ENCODE data around the gene SLC25A36.
"Not testable (repeated sequence)": the region's sequence is repeated elsewhere in the genome, so short reads cannot be mapped to it uniquely, and the experiment has no call there.

Gene SLC25A36

DNA sequence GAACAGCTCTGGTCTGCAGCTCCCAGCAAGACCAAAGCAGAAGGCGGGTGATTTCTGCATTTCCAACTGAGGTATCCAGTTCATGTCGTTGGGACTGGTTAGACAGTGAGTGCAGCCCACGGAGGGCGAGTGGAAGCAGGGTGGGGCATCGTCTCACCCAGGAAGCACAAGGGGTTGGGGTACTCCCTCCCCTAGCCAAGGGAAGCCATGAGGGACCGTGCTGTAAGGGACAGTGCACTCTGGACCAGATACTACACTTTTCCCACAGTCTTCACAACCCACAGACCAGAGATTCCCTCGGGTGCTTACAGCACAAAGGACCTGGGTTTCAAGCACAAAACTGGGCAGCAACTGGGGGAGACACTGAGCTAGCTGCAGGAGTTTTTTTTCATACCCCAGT, 8.5 kb upstream of the SLC25A36 start:
- no peak for DNase-seq

DNA sequence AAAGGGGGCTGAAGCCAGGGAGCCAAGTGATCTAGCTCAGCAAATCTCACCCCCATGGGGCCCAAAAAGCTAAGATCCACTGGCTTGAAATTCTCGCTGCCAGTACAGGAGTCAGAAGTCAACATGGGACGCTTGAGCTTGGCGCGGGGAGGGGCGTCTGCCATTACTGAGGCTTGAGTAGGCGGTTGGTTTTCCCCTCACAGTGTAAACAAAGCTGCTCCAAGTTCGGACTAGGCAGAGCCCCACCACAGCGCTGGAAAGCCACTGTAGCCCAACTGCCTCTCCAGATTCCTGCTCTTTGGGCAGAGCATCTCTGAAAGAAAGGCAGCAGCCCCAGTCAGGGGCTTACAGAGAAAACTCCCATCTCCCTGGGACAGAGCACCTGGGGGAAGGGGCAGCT, 8.1 kb upstream of the SLC25A36 start:
- no peak for DNase-seq

DNA sequence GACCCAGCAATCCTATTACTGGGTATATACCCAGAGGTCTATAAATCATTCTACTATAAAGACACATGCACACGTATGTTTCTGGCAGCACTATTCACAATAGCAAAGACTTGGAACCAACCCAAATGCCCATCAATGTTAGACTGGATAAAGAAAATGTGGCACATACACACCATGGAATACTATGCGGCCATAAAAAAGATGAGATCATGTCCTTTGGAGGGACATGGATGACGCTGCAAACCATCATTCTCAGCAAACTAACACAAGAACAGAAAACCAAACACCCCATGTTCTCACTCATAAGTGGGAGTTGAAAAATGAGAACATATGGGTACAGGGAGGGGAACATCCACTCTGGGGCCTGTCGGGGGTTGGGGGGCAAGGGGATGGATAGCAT, 2.3 kb upstream of the SLC25A36 start:
- DNase-seq = not testable (repeated sequence)

DNA sequence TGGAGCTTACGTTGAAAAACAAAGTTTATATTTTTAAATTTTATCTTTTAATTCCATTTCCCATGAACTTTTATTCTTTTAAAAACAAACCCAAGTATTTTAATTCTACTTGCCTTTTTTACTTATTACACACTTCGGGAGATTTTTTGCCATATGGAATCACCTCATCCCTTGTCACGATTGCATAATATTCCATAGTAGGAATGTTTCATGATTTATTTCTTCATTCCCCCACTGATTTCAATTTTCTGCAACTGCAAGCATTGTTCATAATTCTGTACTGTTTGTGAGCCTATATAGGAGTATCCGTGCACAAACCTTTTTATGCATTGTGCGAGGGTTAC, 574 bp upstream of the SLC25A36 start:
- DNase-seq = no peak

DNA sequence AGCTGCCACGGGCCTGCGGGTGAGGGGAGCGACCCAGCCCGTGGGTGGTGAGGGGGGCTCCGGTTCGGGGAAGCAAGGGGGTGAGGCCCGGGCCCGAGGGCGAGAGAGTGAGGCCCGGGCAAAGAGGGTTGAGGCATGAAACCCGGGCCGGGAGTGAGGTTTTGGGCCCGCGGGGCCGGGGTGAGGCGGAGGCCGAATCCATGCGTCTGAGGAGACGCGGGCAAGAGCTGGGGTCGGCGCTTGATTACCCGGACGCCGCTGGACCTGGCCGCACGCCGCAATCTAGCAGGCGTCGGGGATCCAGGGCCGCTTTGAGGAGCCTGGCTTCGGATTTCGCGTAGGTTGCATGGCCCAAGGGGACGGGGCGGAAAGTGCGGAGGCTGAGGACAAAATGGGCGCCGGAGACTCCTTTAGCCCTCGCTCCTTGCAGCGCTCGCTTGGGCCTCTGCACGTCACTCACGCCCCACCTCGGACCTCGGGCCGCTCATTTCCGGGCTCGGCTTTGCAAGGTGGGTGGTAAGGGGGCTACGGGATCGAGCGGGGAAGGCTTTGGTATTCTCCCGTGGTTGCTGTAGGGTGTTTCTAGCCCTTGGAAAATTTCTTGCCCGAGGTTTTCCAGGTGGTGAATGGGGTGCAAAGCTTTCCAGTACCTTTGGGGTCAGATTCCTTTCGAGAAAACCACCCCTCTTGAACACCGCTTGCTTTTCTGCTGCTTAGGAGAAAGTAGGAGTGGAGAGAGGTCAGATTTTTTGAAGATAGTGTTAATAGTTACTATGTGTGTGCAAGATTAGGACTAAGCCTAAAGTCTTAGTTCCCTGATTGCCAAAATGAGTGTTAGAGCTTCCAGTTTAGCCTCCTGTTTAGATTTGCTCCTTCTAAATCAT, 827 bp downstream of the SLC25A36 start:
- no peak for DNase-seq

DNA sequence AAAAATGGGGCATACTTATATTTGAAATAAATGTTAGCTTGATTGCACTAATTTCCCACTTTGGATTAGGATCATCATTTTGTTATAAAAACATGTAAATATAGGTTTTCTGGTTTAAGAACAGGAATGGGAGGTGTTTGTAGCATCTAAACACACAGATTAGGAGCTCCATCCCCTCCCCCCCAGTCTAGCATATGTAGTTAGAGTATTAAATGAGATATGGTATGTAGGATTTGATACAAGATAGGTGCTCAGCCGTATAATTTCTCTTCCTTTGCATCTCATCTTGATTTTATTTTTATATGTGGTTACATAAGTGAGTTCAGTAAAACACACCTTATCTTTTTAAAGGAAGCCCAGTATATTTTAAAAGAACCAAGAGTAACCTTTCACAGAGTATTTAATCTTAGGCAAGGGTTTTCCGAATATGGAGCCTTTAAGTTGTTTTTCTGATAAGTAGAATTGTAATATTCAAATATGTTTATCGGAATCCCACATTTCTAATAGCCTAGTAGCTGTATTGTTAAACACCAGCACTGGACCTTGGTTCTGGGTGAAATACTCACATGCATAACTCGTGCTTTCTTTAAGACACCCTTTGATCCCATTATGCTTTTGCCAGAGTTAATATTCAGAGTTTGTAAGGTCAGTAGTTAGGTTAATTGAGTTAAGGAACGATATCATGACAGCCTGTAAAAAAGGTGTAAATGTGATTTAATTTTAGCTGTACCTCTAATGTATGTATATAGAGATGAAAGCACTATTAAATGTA, 2.3 kb downstream of the SLC25A36 start:
- no peak for DNase-seq

DNA sequence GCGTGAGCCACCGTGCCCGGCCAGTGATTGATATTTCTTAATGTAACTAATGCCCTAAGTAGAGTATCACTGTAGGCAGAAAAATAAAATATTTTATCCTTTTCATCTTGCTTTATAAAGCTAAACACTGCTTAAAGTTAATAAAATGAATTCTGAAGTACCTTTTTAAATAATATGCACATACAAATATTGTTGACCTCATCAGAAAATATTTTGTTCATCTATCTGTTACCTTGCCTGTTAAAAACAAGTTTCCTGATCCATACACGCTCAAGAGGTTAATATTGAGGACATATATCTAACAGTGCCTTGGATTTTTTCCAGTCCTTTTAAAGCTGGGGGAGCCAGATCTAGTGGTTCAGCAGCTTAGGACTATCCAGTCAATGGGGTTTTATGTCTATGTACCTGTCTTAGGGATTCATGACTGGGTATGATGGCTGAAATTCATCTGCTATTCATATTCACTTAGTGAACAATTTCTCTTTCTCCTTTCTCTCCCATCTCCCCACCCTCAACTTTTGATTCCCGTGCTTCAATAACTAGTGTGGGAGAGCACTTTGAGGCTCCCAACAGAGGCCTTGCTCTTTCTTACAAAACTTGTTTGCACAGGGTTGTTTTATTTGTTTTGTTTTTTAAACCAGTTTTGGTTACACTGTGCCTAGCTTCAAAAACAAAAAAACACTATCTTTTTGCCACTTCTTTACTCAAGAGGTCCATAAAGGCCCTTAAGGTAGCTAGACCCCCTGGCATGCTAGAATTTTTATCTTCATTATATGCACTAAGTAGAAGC, 7.0 kb downstream of the SLC25A36 start:
- DNase-seq = no peak

DNA sequence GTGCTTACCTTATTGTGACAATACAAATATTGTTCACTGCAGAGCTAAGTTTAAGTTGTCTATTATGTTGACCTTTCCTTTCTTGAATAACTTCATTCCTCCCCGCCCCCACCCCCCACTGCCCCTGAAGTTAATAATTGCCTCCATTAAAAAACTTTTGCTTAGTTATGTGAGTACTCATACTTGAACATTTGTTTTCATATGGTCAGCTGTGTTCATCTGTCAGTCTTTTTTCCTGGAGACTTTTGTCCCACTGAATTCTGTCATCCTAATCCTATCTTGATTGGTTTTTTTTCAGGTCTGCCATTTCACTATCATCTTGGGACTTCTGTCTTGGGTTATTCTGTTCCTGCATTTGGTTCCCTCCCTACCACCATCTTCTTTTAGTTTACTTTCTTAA, 8.5 kb downstream of the SLC25A36 start:
- DNase-seq = no peak

DNA sequence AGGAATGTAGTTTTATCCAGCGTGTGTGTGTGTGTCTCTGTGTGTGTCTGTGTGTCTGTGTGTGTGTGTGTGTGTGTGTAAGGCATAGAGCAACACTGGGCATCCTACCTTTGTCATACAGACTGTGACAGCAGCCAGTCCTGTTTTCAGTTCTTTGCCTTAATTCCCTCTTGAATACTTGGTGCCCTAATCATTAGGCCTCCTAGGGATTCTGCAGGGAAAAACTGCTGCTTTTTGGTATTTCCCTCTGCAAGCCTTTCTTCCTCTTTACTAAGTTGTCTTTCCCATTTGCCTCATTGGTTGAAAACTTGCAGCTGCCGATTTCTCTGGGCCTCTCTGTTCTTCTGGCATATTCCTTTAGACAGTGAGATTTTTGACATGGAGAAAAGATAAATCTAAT, 9.2 kb downstream of the SLC25A36 start:
- no peak for DNase-seq

DNA sequence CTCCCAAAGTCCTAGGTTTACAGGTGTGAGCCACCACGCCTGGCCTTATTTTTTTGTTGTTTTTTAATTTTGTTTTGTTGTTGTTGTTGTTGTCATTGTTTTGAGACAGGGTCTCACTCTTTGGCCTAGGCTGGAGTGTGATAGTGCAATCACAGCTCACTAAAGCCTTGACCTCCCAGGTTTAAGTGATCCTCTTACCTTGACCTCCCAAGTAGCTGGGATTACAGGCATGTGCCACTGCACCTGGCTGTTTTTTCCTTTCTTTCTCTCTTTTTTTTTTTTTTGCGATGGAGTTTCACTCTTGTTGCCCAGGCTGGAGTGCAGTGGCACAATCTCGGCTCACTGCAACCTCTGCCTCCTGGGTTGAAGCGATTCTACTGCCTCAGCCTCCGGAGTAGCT, 10.1 kb downstream of the SLC25A36 start:
- DNase-seq = not testable (repeated sequence)

DNA sequence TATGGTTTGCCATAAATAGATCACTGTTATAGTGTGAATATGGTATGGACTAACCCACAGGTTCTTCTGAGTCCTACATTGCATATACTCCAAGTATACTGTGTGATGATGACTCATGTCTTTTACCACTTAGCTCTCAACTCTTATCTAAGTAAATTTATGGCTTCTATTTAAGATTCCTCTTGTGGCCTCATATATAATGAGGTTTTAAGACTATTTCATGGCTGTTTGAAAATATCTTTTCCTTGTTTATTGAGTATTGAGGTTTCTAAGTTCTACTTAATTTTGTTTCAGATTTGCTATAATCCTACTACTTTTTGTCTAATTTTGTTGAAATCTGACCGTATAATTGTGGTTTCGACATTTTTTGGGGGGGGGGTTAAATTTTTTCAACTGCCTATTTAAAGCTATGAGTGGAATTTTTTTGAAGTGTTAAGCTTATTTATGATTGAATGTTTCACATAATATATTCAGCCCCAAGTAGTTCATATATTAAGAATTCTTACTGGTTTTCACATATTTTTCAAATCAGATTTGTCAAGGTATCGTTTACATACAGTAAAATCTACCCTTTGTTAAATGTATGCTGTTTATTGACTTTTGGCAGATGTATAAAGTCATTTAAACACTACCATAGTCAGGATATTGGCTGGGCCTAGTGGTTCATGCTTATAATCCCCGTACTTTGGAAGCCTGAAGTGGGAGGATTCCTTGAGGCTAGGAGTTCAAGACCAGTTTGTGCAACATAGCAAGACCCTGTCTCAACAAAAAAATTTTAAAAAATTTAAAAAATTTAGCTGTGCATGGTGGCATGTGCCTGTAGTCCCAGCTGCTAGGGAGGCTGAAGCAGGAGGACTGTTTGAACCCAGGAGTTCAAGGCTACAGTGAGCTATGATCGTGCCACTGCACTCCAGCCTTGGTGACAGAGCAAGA, 11.7 kb downstream of the SLC25A36 start:
- DNase-seq = no peak

DNA sequence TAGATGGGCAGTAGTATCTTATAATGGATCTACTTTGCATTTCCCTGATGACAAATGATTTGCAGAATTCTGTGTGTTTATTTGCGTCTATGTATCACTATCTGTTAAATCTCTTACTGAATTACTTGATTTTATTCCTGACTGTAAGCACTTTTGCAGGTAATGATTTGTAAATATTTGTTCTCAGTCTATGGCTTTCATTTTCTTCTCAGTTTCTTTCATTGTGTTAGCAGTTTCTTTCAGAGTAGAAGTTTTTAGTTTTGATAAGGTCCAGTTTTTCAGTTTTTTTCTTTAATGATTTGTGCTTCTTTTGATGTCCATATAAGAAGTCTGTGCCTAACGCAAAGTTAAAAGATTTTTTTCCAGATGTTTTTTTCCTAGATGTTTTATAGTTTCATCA, 12.9 kb downstream of the SLC25A36 start:
- no peak for DNase-seq

DNA sequence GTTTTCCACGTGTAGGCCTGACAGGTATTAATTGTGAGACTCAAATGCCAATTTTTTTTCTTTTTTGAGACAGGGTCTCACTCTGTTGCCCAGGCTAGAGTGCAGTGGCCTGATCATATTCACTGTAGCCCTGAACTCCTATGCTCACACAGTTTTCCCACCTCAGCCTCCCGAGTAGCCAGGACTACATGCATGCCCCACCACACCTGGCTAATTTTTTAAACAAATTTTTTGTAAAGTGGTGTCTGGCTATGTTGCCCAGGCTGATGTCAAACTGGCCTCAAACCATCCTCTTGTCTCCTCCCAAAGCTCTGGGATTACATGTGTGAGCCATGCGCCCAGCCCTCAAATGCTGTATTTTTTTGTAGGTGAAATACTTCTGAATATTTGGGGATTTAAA, 14.0 kb downstream of the SLC25A36 start:
- no peak for DNase-seq

DNA sequence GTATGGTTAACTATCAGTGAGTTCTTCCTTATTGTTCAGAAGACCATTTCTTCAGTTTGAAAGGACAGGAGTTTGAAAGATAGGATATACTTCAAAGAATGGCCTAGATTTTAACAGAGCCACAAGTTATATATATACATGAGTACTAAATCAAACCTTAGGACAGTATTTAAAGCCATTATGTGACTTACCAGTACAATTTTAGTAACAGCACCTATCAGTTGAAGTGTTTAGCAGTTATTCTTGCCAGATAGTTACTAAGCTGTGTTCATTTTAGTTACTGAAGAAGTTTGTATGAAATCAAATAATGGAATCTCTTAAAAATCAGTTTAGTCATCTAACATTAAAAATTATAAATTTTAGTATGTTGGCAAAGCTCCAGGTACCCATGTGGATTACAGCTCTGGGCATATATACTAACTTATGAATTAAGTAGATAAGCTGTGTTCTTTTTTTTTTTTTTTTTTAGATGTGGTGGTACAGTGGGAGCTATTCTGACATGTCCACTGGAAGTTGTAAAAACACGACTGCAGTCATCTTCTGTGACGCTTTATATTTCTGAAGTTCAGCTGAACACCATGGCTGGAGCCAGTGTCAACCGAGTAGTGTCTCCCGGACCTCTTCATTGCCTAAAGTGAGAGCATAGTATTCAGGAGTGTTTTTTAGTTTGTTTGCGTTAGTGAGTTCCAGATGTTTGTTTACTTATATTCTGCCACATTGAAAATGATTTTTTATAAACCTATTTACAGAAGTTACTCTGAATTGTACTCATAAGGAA, 14.6 kb downstream of the SLC25A36 start:
- DNase-seq = no peak

DNA sequence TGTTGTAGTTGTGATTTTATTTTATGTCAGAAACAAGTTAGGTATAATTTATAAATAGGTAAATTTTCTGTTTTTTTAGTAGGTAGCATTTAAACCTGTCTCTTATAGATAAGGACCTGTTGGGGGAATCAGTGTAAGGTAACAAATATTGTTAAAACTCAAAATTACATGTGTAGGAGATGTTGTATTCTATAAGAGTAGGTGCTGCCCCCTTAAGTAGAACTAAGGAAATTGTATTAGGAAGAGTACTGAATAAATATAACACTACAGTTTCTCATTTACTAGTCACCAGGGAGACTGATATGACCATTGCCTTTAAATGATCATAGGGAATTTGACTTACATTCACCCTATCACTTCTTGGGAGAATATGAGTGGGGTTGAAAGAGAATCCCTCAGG, 31.2 kb downstream of the SLC25A36 start:
- DNase-seq = no peak

DNA sequence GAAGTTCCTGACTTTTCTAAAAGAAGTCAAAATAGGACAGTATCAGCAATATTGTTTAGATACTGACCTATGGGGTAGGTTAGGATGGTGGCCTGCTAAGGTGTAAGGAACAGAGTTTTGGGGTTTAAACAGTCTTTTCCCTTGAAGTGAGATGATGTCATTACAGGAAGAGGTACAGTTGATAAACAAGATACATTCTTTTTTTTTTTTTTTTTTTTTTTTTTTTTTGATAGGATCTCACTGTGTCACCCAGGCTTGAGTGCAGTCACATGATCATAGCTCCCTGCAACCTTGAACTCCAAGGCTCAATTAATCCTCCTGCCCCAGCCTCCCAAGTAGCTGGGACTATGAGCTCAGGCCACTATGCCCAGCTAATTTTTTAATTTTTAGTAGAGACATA, 33.3 kb downstream of the SLC25A36 start:
- DNase-seq = no peak

DNA sequence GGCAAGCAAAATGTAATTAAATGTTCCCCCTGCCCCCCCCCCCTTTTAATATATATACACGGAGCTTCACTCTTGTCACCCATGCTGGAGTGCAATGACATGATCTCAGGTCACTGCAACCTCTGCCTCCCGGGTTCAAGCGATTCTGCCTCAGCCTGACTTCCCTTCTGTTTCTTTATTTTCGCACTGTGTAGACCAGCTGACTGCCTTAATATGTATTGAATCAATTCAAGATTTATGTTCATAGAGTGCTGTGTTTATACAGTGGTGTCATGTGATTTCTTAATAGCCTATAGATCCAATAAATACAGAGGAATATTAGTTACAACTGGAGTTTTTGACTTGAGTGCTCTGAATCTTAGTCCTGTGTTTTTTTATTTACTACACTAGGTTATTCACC, 39.0 kb downstream of the SLC25A36 start:
- DNase-seq = no peak

DNA sequence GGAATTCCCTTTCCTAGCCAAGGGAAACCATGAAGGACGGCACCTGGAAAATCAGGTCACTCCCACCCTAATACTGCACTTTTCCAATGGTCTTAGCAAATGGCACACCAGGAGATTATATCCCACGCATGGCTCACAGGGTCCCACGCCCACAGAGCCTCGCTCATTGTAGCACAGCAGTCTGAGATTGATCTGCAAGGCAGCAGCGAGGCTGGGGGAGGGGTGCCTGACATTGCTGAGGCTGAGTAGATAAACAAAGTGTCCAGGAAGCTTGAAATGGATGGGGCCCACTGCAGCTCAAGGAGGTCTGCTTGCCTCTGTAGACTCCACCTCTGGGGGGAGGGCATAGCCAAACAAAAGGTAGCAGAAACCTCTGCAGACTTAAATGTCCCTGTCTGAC, 46.2 kb downstream of the SLC25A36 start:
- DNase-seq = not testable (repeated sequence)

DNA sequence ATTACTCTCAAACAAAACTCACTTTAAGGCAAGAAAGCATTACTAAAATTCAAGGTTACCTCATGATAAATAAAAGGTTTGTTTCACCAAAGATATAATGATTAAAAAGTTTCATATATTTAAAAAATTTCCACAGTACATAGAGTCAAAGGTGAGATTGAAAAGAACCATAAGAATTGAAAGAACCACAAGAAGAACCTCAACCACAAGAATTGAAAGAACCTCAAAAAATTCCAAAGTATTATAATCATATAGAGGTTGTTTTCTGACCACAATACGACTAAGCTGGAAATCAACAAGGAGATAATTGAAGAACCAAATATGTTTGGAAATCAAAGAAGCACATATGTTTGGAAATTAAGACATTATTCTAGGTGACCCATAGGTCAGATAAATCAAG, 52.7 kb downstream of the SLC25A36 start:
- DNase-seq = no peak

DNA sequence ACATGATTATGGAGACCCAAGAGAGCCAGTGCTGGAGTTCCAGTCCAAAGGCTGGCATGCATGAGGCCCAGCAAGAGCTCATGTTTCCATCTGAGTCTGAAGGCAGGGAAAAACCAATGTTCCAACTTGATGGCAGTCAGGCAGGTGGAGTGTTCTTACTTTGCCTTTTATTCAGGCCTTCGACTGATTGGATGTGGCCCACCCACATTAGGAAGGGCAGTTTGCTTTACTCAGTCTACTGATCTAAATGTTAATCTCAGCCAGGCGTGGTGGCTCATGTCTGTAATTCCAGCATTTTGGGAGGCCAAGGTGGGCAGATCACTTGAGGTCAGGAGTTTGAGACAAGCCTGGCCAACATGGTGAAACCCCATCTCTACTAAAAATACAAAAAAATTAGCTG, 53.2 kb downstream of the SLC25A36 start:
- not testable (repeated sequence) for DNase-seq

DNA sequence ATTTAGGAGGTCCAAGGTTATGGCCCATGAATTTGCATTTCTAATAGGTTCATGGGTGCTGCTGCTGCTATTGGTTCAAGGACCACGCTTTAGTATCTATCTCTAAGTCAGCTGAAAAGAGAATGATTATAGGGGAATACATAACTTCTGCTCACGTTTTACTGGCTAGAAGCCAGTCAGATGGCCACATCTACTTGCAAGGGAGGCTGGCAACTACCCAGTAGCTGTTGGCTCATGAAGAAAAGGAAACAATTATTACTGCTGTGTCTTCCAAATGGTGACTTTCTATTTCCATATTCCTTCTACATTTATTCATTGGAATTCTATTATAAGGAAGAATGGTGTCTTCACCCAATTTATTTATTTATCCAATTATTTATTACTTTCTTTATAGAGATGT, 54.2 kb downstream of the SLC25A36 start:
- no peak for DNase-seq

Measured in NCI-H1417 treated with DMSO at 0.1 percent for 48 hours (cell line).